HG03558 (cell line): ENCODE data around the gene SESTD1.

ENCODE experiments used
- ATAC-seq: cut with Tn5 transposase; IDR thresholded peaks from one replicate; pipeline ENCODE4 v1.9.1; 2021; ENCODE audit warnings: moderate number of reproducible peaks; ENCODE audit not compliant: unreplicated experiment; ENCODE audit errors: extremely low read depth

SESTD1 gene

GRCh38 chr2:179264368-179265081 lies at the start of gene SESTD1:
TSS of gene SESTD1 (minus strand) at chr2:179264832. CDS start at chr2:179191841, 72,991 bp downstream.
- peak; percentile 30 for ATAC-seq

- no peak for ATAC-seq
Measured at GRCh38 chr2:179313057-179313456, 48.4 kb upstream of the SESTD1 start.

- ATAC-seq = no peak
Measured at GRCh38 chr2:179311101-179311500, 46.5 kb upstream of the SESTD1 start.

GRCh38 chr2:179307616-179308371 lies 43.2 kb upstream of the SESTD1 start:
- ATAC-seq = no peak

GRCh38 chr2:179305125-179305524 lies 40.5 kb upstream of the SESTD1 start:
- ATAC-seq = no peak

- ATAC-seq = no peak
Measured at GRCh38 chr2:179304424-179304823, 39.8 kb upstream of the SESTD1 start.

- ATAC-seq = no peak
Measured at GRCh38 chr2:179302764-179303571, 38.3 kb upstream of the SESTD1 start.

GRCh38 chr2:179302149-179302548 lies 37.5 kb upstream of the SESTD1 start:
- ATAC-seq = no peak

GRCh38 chr2:179298666-179299065 lies 34.0 kb upstream of the SESTD1 start:
- no peak for ATAC-seq

- no peak for ATAC-seq
Measured at GRCh38 chr2:179297927-179298326, 33.3 kb upstream of the SESTD1 start.

GRCh38 chr2:179290329-179290728 lies 25.7 kb upstream of the SESTD1 start:
- ATAC-seq = no peak

GRCh38 chr2:179285060-179285459 lies 20.4 kb upstream of the SESTD1 start:
- no peak for ATAC-seq

GRCh38 chr2:179277429-179278196 lies 13.0 kb upstream of the SESTD1 start:
- ATAC-seq = no peak

GRCh38 chr2:179275253-179276012 lies 10.8 kb upstream of the SESTD1 start:
- ATAC-seq = no peak

- peak; percentile 94 for ATAC-seq
Measured at GRCh38 chr2:179274749-179275148, 10.1 kb upstream of the SESTD1 start.

GRCh38 chr2:179273461-179273962 lies 8.9 kb upstream of the SESTD1 start:
- ATAC-seq = no peak

GRCh38 chr2:179272406-179273192 lies 8.0 kb upstream of the SESTD1 start:
- ATAC-seq = no peak

- ATAC-seq = no peak
Measured at GRCh38 chr2:179270689-179271088, 6.1 kb upstream of the SESTD1 start.
